Stimulated activated CD4-positive, alpha-beta T cell treated with anti-CD3 and anti-CD28 coated beads, Interleukin-15, amount 100 ng/mL, for 1 hour (primary cell): ENCODE measurements around the gene ANG.

ENCODE experiments used
- DNase-seq, 2 donors: peaks; one replicate each; pipeline ENCODE4 v3.0.0-alpha.2; 2020; ENCODE audit warnings: low read depth in 1 of 2, low spot score in 1 of 2

ANG gene

DNA sequence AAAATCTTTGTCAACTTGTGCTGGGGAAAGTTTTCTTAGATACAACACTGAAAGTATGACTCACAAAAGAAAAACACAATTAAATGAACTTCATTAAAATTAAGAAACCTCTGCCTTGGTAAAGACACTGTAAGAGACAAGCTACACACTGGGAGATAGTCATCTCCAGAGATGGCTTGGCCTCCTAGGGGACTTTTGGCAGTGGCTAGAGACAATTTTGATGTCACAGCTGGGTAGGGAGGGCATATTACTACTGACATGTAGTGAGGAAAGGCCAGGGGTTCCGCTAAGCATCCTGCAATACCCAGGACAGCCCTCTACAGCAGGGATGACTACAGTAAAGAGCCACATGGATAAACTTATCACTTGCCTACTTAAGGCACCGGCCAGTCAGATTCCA, 12.9 kb upstream of the ANG start:
- DNase-seq, result no peak

DNA sequence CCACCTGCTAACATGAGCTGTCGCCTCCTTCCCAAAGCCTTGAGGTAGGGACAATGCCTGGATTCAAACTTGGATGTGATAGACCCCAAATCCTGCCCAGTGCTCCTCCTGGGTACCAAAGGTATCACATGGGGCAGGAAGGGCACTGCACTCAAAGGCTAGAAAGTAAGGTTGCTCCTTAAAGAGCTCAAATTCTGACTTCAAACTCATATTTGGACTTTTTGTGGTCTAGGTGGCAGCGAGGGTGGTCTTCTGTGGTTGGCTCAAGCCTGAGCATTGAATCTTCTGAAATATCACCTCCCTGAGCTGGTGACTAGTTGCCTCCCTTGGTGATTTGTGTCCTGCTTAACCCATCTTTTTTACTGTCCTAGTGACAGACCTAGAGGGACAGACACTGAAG, 12.5 kb upstream of the ANG start:
- DNase-seq, result no peak

DNA sequence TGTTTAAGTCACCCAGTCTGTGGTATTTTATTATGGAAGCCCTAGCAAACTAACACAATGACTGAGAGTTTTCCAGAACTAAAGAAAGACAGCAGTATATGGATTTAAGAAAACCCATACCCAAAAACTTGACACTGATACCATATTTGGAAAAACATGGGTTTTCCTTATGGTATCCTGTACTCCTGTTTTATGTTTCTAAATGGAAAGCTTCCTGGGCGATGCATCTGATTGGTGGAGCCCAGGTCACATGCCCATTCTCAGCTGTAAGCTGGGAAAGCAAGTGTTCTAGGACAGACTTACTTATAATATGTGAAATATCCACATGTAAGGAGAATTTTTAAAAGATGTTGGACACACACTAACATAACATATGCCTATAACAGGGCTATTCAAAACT, 8.7 kb upstream of the ANG start:
- no peak for DNase-seq

DNA sequence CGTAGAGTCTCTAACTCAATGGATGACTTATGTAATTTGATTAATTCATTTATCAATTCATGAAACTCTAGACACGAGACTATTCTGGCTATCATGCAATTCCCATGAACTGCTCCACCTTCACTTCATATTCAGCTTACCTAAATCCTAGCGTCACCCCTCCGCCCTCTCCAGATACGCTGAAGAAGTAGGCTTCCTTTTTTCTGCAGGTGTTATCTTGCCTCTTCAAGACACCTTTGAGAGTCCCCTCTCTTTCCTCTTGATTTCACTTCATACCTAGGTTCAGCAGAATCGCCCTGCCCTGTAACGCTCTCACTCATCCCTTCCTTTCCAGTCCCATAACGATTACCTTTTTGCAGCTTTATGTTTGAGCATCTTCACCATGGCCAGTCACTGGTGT, 8.2 kb upstream of the ANG start:
- DNase-seq, result no peak

DNA sequence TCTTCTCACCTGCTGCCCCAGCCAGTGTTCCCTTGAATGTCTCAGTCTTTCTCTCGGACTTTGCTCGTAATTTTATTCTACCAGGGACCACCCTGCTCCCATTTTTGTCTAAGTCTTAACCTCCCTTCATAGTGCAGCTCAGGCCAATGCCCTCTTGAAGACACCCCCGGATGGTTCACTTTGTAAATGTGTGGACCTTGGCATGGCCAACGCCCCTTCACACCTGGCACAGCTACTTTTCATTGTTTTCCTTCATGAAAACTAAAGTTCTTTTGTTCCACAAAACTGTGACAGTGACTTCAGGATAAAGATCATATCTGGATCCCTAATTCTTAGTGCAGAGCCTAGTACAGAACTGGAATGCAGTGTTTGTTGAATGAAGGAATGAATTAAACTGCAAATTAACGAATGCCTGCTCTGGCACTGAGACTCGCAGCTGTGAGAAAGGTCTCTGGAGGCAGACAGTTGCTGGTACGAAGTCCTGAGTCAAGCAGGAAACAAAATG, 7.7 kb upstream of the ANG start:
- no peak for DNase-seq

DNA sequence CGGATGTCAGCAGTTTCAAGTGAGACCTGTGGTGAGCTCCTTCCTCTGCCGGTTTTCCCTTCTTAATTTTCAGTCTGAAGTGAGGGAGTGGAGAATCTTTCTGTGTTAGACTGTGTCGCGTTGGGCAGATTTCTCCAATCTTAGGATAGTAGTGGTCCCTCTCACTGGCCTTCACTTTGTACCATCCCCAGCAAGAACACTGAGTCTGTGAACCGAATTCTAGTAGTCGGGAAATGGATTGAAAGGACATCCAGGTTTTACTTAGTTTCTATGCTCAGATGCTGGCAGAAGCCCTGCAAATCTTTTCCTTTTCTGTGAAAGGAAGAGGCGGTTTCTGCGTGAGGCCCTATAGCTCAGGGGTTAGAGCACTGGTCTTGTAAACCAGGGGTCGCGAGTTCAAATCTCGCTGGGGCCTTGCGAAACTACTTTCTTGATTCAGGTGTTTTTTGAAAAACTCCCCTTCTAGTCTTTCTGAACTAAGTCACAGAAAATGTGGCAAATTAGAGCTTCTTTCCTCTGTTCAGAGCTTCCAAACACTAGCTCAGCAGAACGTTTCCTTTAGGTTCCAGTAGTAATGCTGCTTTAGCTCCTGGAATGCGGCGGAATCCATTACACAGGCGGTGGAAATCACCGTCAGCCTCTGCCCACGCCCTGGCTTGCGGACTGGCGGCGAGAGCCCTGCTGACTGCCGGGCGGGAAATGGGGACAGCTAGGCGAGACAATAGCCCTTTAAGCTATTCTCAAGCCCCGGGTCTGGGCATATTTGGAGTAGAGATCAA, 7.0 kb upstream of the ANG start:
- DNase-seq, result peak; percentile 72 to 81

DNA sequence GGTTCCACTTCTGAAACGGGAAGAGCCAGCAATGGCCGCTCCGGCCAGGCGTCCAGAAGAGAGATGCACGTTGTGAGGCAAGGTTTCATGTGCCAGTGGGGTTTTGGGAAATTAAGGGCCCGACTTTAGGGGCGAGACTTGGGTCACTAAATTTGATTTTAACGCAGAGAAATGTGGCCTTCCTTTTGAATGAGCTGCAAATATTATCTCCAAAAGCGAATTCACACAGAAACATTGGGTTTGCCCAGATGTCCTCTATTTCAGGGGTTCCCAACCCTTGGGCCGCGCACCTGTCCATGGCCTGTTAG, 6.5 kb upstream of the ANG start:
- DNase-seq, result no peak

DNA sequence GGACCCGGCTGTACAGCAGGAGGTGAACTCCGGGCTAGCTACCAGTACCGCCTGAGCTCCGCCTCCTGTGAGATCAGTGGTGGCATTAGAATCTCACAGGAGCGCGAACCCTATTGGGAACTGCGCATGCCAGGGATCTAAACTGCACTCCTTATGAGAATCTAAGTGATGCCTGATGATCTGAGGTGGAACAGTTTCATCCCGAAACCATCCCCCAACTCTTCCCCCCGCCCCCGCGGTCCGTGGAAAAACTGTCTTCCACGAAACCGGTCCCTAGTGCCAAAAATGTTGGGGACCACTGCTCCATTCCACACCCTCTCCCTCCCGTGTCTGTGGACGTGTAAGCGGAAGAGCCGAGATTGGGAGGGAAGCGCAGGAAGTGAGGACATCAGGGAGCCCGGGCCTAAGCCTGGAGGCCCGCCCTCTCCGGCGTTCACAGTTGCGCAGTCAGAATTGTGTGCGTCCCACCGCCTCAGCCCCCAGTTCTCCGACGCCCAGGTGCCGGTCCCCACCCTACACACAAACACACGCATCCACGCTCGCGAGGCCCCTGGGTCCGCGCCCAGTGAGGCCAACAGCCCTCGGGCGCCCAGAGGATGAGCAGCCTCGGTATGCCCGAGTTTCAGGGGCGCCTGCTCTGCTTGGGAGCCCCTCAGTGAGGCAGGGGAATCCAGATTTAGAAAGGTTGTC, 6.0 kb upstream of the ANG start:
- peak; percentile 55 to 64 for DNase-seq

DNA sequence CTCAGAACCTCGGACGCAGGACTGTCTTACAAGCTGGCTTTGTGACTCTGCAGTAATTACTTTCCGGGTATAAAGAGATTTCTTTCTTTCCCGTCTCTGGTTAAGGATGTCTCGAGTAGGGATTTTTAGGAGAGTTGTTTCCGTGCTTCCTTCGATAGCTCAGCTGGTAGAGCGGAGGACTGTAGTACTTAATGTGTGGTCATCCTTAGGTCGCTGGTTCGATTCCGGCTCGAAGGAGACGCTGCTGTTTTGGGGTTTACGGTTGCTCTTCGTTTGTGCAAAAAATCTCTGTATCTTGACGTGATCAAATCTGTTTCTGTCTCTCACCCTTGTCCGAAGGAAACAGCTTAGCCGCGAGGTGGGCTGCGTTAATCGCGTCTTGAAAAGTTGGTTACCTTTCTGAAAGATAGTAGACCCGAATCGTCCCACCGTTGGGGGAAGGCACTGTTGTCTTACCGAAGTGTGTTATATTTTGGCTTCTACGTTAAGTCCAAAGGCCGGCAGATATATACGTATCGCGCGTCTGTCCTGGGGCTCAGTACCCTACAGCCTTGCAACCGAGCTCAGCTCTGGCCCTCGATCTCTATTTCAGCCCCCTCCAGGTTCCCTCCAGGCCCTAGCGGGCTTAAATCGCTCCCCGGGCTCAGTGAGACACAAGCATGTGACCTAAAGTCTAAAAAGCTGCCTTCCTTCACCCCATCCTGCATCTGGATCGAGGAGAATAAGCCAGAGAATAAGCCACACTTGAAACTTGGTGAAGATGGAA, 5.3 kb upstream of the ANG start:
- DNase-seq, result peak; percentile 50 to 67

DNA sequence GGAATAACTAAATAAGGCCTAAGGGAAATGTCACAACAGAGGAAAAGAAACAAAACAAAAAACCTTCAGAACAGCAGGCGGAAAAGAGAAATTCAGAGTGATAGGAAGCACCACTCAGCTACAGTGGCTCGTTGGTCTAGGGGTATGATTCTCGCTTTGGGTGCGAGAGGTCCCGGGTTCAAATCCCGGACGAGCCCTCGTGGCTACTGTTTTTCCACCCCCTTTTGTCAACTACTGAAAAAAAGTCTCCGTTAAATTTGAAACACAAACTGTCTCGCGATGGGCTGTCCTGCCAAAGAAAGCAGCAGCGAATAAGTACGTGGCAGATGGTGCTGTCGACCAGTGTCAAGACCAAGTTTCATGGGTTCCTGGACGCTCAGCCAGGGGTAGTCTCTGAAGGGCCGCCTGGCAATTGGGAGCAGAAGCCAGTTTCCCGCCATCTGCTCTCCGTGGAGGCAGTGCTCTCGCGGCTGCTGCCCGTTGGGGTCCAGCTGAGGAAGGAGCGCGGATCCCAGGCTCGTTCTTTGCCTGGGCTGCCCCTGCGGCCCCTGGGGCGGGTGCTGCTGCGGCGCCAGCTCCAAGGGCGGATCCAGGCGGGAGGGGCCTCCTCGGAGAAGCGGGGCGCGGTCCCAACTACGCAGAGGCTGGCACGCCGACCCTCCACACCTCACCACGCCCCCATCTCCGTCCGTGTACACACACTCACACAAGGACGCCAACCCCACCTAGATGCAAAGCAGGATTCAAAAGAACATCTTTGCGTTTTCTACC, 4.5 kb upstream of the ANG start, which contains the start of gene RNASE4:
RNASE4 (plus strand) TSS at position 670 of the 771 bp plus-strand sequence. CDS start 14,812 bp downstream, outside the sequence.
- DNase-seq, result peak; percentile 61 to 72

DNA sequence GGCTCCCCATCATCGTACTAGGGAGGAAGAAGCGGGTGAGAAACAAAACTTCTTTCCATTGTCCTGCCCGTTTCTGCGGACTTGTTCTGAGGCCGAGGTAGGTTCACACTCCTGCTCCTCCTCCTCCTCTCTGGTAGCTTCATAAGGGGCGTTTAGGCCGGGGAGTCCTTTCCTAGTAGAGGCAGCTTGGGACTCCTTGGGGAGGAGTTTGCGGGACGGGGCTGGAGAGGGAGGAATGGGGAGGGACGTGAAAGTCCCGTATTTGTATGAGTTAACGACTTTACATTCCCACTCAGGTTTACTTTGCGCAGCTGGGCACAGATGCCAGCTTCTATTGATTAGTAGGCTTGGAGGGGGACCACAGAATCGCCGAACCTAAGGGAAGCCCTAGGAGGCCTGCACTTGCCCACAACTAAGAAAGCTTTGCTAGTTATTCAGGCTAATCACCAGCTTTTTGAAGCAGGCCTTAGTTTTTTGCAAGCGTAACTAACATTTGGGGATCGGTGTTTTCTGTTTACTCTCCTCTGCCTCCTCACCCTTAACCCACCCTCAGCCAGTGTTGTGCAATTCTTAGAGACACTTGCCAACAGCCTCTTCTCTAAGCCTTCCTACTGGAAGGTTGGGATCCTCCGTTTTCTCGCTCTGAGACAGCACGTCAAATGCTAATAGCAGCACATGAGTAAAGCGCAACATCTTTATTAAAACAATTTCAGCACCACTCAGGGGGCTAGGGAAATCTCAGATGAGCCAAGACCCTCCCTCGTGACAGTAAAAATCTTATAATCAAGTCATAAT, 3.7 kb upstream of the ANG start:
- DNase-seq, result no peak

DNA sequence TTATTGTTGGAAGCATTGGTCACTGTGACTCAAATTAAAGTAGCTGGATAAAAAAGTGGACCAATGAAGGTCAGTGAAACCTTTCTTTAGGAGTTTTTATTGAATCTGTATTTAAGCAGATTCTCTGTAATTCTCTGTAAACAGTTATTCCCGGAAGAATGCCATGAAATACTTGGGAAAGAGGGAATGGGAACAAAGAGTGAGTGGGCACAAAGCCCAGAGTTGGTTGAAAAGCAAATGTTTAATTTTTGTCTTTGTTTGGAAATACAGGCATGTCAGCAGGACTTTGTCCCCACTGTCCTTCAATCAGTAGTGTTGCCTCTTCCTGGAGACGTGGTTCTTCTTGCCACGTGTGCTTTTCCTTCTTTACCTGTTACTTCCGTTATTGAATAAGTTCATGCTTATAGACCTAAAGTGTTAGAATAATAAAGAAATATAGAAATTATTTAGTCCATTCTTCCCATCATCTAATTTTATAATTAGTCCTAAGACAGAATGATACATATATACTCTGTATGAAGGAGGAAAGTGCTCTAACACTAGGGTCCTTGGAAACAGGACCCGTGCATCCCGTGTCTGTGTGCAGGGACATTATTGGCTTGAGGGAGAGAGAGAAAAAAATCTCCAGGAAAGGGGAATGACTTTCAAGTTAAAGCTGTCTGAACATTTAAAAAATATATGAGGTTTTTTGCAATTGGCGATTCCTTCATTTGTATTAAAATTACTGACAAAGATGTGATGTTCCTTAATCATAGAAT, 2.0 kb upstream of the ANG start:
- DNase-seq, result no peak

DNA sequence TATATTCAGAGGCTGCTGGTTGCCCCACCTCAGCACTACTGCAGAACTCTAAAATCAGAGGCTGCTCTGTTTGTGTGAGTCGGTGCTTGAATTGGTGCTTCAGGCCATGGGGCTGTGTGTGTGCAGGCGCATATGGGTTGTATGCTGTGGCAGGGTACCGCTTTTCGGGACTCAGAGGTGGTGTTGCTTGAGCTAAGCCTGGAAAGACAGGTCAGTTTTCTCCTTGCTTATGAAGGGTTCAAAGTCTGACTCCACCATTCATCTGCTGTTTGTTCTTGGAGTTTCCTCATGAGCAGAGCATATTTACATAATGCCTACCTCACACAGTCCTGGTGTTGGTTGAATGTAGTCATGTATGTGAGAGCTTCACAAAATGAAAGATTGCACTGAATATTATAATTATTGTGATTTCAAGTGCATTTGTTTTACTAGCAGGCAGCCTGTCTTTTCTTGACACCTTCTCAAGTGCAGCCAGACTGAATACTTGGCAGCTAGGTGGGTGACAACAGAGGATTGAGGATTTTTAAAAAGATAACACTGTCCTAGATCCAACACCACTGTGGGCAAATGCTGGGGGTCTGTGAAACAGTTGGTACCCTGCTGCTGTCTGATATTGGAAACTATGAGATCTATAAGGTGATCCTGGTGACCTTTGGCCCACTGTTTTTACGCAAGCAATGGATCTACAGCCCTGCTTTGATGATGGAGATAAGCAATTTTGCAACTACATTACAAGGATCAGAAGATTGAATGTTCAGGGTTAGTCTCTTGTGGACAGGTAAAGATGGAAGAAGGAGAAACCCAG, 1.0 kb upstream of the ANG start:
- DNase-seq, result no peak

DNA sequence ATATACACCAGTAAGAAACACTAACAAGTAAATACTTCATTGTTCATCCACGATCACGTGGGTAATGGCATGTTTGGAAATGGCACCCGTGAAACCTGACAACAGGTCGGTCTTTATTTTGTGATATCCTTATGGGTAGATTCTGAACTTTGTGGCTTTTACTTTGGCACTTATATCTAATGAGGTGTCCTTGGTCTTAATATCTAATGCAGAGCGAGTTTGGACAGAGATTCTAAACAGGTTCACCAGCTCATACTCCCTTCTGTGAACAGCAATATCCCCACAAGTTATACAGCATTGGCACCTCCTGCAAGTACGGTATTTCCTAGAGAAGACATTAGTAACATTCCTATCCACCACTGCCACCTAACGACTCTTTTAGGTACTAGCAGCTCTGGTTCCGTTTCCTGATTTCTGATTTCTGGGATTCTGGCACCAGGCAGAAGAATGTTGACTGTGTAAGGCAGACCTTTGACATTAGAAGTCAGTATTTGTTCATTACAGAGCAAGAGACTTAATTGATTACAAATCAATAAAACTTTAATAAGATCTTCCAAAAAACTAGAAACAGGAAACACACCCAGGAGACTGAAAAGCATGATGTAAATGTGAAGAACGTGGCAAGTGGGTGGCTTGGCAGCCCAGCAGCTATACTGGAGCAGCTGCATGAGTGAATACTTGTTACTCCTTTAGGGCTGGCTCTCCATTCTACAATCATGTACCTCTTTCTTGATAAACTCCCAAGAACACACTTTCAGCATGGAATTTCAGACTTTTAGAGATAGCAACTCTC, 2.5 kb downstream of the ANG start:
- no peak for DNase-seq

DNA sequence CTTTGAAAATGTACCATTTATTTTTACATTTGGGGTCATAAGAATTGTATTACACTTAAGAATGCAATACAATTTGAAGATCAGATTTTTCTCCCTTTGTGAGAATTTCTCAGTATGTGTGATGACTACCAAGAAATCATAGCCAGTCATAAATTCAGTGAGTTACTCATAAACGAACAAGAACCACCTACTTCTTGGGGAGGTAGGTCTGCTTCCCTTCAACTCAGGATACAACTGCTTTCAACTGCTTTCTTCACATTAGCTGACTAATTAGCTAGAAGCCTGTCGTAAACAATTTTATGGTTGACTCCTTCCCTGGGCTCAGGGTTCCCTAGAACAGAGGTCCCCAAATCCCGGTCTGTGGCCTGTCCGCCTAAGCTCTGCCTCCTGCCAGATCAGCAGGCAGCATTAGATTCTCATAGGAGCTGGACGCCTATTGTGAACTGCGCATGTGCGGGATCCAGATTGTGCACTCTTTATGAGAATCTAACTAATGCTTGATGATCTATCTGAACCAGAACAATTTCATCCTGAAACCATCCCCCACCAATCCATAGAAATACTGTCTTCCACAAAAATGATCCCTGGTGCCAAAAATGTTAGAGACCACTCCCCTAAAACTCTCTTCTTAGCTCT, 3.7 kb downstream of the ANG start:
- no peak for DNase-seq

DNA sequence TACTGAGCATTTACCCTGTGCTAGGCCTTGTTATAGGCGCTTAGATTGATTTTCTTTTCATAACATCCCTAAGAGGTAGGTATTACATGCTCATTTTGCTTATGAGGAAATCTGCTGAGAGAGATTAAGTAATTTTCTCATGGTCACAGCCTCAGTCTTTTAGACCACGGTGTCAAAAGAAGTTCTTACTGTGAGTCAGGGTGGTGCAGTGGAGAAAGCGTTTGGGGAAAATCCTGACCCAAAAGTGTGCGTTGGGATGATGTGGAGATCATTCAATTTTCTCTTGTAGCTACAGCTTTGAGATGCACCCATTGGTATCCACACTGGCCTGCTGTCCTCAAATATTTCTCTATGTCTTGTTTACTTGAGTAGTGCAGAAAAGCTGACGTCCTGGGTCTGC, 8.2 kb downstream of the ANG start:
- DNase-seq, result no peak

DNA sequence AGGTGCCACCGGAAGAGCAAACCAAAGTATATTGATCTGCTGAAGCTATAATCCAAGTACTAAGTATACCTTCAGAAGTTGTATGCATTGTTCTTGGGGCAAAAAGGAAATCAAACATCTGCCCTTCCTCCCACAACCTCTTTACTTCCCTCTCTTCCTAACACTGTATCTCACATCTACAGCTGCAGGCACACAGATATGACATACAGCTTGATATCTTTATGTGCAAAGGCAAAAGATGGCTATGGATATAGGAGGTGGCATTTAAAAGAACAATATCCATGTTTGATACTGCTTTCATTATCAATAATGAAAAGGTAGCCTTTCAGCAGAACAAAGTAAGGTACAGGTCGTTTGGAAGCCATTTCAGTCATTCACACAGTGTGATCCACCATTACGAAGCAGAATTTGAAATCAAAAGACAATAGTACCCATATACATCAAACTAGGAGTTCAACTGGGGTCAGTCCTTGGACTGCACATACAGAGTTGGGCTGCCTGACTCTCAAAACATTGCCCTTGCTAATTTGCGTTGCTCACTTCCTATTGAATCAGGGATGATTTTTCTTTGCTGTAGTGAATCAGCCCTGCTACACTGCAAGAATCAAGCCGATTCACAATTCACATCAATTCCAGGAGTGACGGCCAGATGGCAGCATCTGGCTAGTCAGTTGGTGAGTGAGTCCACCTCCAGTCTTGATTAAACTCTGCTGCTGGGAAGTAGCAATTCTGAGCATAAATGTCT, 8.9 kb downstream of the ANG start:
- peak; percentile 28 to 39 for DNase-seq
